ENCODE data around the gene SPAG6.

SPAG6 gene

GRCh38 chr10:22345301-22346095 is at the start of gene SPAG6:
TSS of gene SPAG6 (plus strand) at chr10:22345496. CDS start at chr10:22345612, 116 bp downstream.
- H3K27ac Mint-ChIP-seq: no peak within 1 kb of the TSS
- peaks cover 84% of the 10 kb centered on the region for H3K27me3 Mint-ChIP-seq (ENCODE audit: low read depth)
- H3K36me3 Mint-ChIP-seq (ENCODE audit: low read depth): no peaks in the 10 kb centered on the region
- no peak for TF ChIP-seq CTCF (IDR thresholded peaks at IDR 0.05; ENCODE audit: unreplicated experiment in 3 of 3)
- H3K4me1 Mint-ChIP-seq: peaks cover 36% of the 10 kb centered on the region
- peak within 1 kb of the TSS; percentile 59 to 78 (median 63) for H3K4me3 Mint-ChIP-seq
- H3K9me3 Mint-ChIP-seq: peaks cover 6% of the 10 kb centered on the region

GRCh38 chr10:22301193-22301592 is 44.1 kb upstream of the SPAG6 start:
- no peak for TF ChIP-seq CTCF (IDR thresholded peaks at IDR 0.05; ENCODE audit: unreplicated experiment in 3 of 3)
- no peaks in the 10 kb centered on the region for H3K4me1 Mint-ChIP-seq

GRCh38 chr10:22303461-22303860 is 41.8 kb upstream of the SPAG6 start:
- no peaks in the 10 kb centered on the region for H3K36me3 Mint-ChIP-seq (ENCODE audit: low read depth)
- H3K9me3 Mint-ChIP-seq: no peaks in the 10 kb centered on the region

More at GRCh38 chr10:22301193-22301592, 44.1 kb upstream of the SPAG6 start:
- Mint-ChIP-seq H3K27ac (no peak overlapping the region), H3K27me3 (ENCODE audit: low read depth) (peaks cover 5% of the 10 kb centered on the region), H3K36me3 (ENCODE audit: low read depth) (no peaks in the 10 kb centered on the region), H3K4me3 (no peak overlapping the region), H3K9me3 (no peaks in the 10 kb centered on the region)

GRCh38 chr10:22305721-22306120 is 39.6 kb upstream of the SPAG6 start:
- peaks cover 4% of the 10 kb centered on the region for H3K27me3 Mint-ChIP-seq (ENCODE audit: low read depth)
- TF ChIP-seq CTCF (IDR thresholded peaks at IDR 0.05; ENCODE audit: unreplicated experiment in 3 of 3): no peak
- no peak overlapping the region for H3K27ac Mint-ChIP-seq
- no peaks in the 10 kb centered on the region for H3K36me3 Mint-ChIP-seq (ENCODE audit: low read depth)
- no peak overlapping the region for H3K4me3 Mint-ChIP-seq
- H3K4me1 Mint-ChIP-seq: no peaks in the 10 kb centered on the region
- H3K9me3 Mint-ChIP-seq: no peaks in the 10 kb centered on the region

More at GRCh38 chr10:22303461-22303860, 41.8 kb upstream of the SPAG6 start:
- Mint-ChIP-seq H3K27me3 (ENCODE audit: low read depth) (no peaks in the 10 kb centered on the region), H3K4me1 (no peaks in the 10 kb centered on the region), H3K4me3 (no peak overlapping the region), H3K27ac (no peak overlapping the region)
- TF ChIP-seq CTCF (IDR thresholded peaks at IDR 0.05; ENCODE audit: unreplicated experiment in 3 of 3): no peak

GRCh38 chr10:22308390-22308789 is 36.9 kb upstream of the SPAG6 start:
- Mint-ChIP-seq H3K4me1 (no peaks in the 10 kb centered on the region), H3K36me3 (ENCODE audit: low read depth) (no peaks in the 10 kb centered on the region), H3K27me3 (ENCODE audit: low read depth) (peaks cover 18% of the 10 kb centered on the region), H3K9me3 (no peaks in the 10 kb centered on the region), H3K4me3 (no peak overlapping the region), H3K27ac (no peak overlapping the region)
- TF ChIP-seq CTCF (IDR thresholded peaks at IDR 0.05; ENCODE audit: unreplicated experiment in 3 of 3): no peak
